Glutamatergic neuron (in vitro differentiated cells): ENCODE data around the gene MFSD12. TPM values are rescaled to one million over a fixed set of nuclear protein-coding genes. Genes with fewer than 3 reads are reported as not detected.
A peak's percentile ranks its signal among the peaks of the same experiment; 100 is the strongest.

Source experiments
- DNase-seq: peaks from one replicate; pipeline ENCODE4 v3.0.0; 2022
- H3K27ac Mint-ChIP-seq: one replicate; pipeline ENCODE4 v1.8.0; 2020; ENCODE audit warnings: mild to moderate bottlenecking, mixed read lengths, inconsistent platforms; ENCODE audit not compliant: unreplicated experiment
- H3K27me3 Mint-ChIP-seq: one replicate; pipeline ENCODE4 v1.8.0; 2020; ENCODE audit warnings: mild to moderate bottlenecking, moderate library complexity, mixed read lengths, inconsistent platforms; ENCODE audit not compliant: unreplicated experiment
- H3K36me3 Mint-ChIP-seq: one replicate; pipeline ENCODE4 v1.8.0; 2020; ENCODE audit warnings: mild to moderate bottlenecking, mixed read lengths, inconsistent platforms; ENCODE audit not compliant: unreplicated experiment
- H3K4me1 Mint-ChIP-seq: one replicate; pipeline ENCODE4 v1.8.0; 2020; ENCODE audit warnings: mild to moderate bottlenecking, low read depth, mixed read lengths, inconsistent platforms; ENCODE audit not compliant: unreplicated experiment
- H3K4me3 Mint-ChIP-seq: one replicate; pipeline ENCODE4 v1.8.0; 2020; ENCODE audit warnings: mild to moderate bottlenecking, mixed read lengths, inconsistent platforms; ENCODE audit not compliant: unreplicated experiment
- H3K9me3 Mint-ChIP-seq: one replicate; pipeline ENCODE4 v1.8.0; 2020; ENCODE audit warnings: mild to moderate bottlenecking, moderate library complexity, mixed read lengths, inconsistent platforms; ENCODE audit not compliant: unreplicated experiment
- total RNA-seq: library from RNA; stranded (reverse); fragmentation: NEBNext Ultra II Directional; extraction: Animal tissue kit (Norgen Biotek cat#: 25700); gene quantifications from one replicate; pipeline ENCODE4 v1.2.1, GENCODE V29; 2021; ENCODE audit not compliant: unreplicated experiment
- TF ChIP-seq, protein P1 (sequence below): fragments of 200-600 bp; sonication (generic); IDR thresholded peaks from one replicate; pipeline ENCODE4 v1.5.0; 2021; ENCODE audit not compliant: partially characterized antibody, unreplicated experiment

Gene MFSD12
- total RNA-seq, 1 donor from 2014 or later, result 134 TPM

DNA sequence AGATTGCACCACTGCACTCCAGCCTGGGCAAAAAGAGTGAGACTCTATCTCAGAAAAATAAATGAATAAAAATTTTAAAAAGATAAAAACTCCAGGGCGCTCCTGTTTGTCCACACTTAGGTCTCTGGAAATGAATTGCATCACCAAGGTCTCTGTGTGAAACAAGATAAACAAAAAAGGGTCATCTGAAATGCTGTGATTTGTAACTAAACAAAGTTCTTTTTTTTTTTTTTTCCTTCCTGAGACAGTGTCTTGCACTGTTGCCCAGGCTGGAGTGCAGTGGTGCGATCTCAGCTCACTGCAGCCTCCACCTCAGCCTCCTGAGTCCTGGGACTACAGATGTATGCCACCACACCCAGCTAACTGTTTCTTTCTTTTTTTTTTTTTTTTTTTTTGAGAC lies 39.7 kb downstream of the MFSD12 start:
- H3K4me3 Mint-ChIP-seq, result no peak overlapping the region

DNA sequence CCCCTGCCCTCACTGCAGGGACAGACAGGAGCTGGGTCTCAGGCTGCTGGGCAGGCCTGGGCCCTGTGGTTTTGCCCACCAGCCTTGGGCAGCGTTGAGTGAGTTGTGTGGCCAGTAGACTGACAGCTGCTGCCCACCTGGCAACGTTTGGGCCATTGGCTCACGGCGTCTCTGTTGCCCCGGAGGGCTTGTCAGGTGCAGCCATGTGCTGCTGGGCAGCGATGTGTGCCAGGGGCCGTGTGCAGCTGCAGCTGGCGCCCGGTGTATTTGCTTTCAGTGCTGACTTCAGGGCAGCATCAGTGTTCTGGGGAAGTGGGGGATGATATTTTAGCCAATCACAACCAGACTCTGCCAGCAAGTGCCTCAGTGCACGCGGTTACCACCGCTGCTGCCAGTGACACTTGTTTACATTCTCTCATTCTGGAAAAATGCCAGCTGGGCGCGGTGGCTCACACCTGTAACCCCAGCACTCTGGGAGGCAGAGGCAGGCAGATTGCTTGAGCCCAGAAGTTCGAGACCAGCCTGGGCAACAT lies 40.6 kb downstream of the MFSD12 start:
- DNase-seq, result no peak
- H3K9me3 Mint-ChIP-seq, result peaks cover 5% of the 10 kb centered on the region
- H3K4me1 Mint-ChIP-seq, result peaks cover 28% of the 10 kb centered on the region
- TF ChIP-seq, protein P1, sequence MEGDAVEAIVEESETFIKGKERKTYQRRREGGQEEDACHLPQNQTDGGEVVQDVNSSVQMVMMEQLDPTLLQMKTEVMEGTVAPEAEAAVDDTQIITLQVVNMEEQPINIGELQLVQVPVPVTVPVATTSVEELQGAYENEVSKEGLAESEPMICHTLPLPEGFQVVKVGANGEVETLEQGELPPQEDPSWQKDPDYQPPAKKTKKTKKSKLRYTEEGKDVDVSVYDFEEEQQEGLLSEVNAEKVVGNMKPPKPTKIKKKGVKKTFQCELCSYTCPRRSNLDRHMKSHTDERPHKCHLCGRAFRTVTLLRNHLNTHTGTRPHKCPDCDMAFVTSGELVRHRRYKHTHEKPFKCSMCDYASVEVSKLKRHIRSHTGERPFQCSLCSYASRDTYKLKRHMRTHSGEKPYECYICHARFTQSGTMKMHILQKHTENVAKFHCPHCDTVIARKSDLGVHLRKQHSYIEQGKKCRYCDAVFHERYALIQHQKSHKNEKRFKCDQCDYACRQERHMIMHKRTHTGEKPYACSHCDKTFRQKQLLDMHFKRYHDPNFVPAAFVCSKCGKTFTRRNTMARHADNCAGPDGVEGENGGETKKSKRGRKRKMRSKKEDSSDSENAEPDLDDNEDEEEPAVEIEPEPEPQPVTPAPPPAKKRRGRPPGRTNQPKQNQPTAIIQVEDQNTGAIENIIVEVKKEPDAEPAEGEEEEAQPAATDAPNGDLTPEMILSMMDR, result no peak
- peaks cover 2% of the 10 kb centered on the region for H3K27me3 Mint-ChIP-seq
- H3K27ac Mint-ChIP-seq, result no peak overlapping the region
- H3K4me3 Mint-ChIP-seq, result no peak overlapping the region
- peaks cover 5% of the 10 kb centered on the region for H3K36me3 Mint-ChIP-seq

More for the DNA sequence above, 39.7 kb downstream of the MFSD12 start:
- TF ChIP-seq, protein P1, result no peak
- peaks cover 25% of the 10 kb centered on the region for H3K4me1 Mint-ChIP-seq
- peaks cover 5% of the 10 kb centered on the region for H3K36me3 Mint-ChIP-seq
- no peak overlapping the region for H3K27ac Mint-ChIP-seq
- DNase-seq, result no peak
- peaks cover 6% of the 10 kb centered on the region for H3K27me3 Mint-ChIP-seq
- peaks cover 7% of the 10 kb centered on the region for H3K9me3 Mint-ChIP-seq

DNA sequence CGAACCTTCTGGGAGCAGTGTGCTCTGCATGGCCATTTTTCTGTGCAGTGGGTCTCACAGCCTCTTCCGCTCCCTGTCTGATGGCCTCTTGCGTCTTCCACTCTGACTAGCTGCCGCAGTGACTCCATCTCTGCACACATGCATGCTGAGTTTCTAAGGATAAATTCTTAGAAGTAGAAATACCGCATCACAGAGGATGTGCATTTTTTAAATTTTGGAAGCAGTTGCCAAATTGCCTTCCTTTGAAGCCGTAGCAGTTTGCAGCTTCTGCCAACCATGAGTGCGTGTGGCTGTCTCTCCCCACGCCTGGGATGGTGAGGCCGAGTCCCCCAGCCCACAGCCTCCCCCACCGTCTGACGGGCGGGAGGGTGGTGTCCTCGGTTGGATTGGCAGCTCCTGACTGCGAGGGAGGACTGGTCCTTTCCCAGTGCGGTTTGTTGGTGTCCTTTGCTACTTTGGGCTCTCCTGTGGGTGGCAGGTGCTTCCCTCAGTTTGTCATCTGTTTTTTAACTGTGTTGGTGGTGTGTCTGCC lies 41.4 kb downstream of the MFSD12 start:
- H3K4me1 Mint-ChIP-seq, result peaks cover 26% of the 10 kb centered on the region
- peak overlapping the region; percentile 64 for H3K27ac Mint-ChIP-seq
- H3K36me3 Mint-ChIP-seq, result peaks cover under 1% of the 10 kb centered on the region
- TF ChIP-seq, protein P1, result no peak
- H3K27me3 Mint-ChIP-seq, result peaks cover 2% of the 10 kb centered on the region
- peaks cover 2% of the 10 kb centered on the region for H3K9me3 Mint-ChIP-seq
- no peak for DNase-seq
- peak overlapping the region; percentile 61 for H3K4me3 Mint-ChIP-seq

DNA sequence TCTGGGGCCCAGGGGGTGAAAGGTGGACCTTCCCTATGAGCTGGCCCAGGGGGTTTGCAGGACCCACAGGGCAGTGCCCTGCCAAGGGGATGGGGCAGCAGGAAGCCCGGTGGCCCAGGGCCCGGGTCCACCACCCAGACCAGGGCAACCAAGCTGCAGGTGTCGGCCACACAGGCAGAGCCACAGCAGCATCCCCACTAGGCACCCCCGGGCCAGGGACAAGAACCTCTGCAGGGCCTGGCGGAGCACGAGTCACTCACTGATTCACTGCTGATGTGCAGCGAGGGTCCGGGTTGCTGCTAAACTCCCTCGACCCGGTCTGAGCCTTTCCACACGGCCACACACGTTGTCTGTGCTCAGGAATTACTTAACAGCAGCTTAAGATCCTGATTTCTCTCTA lies 42.5 kb downstream of the MFSD12 start:
- TF ChIP-seq, protein P1, result no peak
- Mint-ChIP-seq H3K4me3 (peak overlapping the region; percentile 16), H3K27me3 (peaks cover 4% of the 10 kb centered on the region), H3K36me3 (no peaks in the 10 kb centered on the region), H3K27ac (no peak overlapping the region), H3K9me3 (no peaks in the 10 kb centered on the region), H3K4me1 (peaks cover 25% of the 10 kb centered on the region)
- peak; percentile 10 for DNase-seq

DNA sequence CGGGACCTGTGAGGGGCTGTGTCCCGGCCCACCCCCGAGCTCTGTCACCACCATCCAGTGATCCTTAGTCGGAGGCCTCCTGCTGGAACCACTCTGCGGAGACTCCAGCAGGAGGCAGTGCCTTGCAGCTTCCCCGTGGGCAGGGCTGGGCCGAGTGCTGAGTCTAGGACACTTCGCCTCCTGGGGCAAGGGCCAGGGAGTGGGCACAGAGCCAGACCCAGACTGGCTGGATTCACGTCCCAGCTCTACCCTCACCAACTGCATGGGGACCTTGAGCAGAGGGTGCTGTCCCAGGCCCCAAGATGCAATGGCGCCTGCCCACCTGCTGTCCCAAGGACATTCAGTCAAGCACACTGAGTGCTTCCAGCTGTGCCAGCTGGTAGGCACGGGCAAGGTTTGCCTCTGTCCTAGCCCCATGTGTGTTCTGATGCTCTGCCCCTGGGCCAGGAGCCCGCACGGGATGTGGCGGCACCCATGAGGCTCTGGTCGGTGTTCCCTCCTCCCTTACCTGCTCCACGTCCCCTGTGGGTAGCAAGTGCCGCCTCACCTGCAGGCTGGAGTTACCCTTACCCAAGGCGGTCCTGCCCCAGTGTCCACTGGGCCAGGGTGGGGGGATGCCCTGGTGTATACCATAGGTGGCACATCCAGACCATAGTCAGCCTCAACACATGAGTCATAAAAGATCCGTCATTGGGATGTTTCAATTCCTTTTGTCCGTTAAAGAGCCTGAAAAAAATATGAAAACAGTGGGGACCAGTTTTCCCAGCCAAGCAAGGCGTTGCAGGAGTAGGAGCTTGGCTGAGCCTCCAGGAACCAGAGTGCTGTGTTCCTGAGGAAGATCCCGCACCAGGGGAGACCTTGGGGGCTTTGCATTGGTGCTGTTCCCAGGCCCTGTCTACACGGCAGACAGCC lies 43.9 kb downstream of the MFSD12 start:
- Mint-ChIP-seq H3K27ac (no peak overlapping the region), H3K4me1 (peaks cover 31% of the 10 kb centered on the region), H3K9me3 (no peaks in the 10 kb centered on the region), H3K36me3 (no peaks in the 10 kb centered on the region), H3K27me3 (peaks cover 4% of the 10 kb centered on the region), H3K4me3 (peak overlapping the region; percentile 22)
- no peak for DNase-seq
- TF ChIP-seq, protein P1, result no peak
